SK-N-MC (cell line): ENCODE results near the gene CDHR4.

Source experiments
- EZH2 ChIP-seq: fragments of 200-600 bp; sonication (generic); IDR thresholded peaks from one replicate; pipeline ENCODE4 v1.6.1; 2017; ENCODE audit warnings: antibody characterized with exemption
- POLR2AphosphoS5 ChIP-seq: IDR thresholded peaks from 2 replicates; pipeline ENCODE4 v1.6.1; 2012; ENCODE audit warnings: mild to moderate bottlenecking, low read depth, low read length, borderline replicate concordance

DNA sequence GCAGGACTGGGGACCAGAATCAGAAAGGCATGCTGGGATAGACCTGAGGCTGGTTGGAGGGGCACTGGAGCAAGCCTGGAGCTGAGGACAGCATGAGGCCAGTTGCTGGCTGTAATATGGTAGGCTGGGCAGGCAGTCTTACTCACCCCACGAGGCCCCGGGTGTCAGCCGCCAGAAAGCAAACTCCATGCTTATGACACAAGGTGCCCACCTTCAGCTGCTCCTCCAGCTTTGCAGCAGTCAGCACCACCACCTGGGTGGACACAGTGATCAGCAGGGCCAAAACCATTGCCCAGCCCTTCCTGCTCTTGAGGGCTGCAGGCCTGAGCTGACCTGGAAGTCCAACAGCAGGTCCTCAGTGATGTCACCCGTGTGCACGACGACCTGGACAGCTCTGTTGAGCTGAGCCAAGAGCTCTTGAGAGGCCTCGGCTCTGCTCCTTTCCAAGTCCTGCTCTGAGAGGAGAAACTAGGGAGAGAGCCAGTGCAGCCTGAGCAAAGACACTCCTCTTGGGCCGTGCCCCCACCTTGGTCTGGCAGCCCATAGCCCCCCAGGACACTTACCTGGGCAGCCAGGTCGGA is 13.3 kb upstream of the CDHR4 start:
- TF ChIP-seq EZH2 (no peak), POLR2AphosphoS5 (no peak)
